ENCODE measurements around the gene PEX11A.

Gene PEX11A

GRCh38 chr15:89654301-89654761 is 36.2 kb downstream of the PEX11A start:
- peak; percentile 58 for DNase-seq

- no peak for DNase-seq
These were observed 37.0 kb downstream of the PEX11A start for GRCh38 chr15:89653578-89653977.

GRCh38 chr15:89652666-89653065 is 37.9 kb downstream of the PEX11A start:
- no peak for DNase-seq

GRCh38 chr15:89652131-89652530 is 38.4 kb downstream of the PEX11A start:
- no peak for DNase-seq

GRCh38 chr15:89649716-89650115 is 40.8 kb downstream of the PEX11A start:
- no peak for DNase-seq

GRCh38 chr15:89649013-89649625 is 41.4 kb downstream of the PEX11A start:
- DNase-seq, result no peak

- DNase-seq, result no peak
These were observed 42.2 kb downstream of the PEX11A start for GRCh38 chr15:89648106-89649012.

- peak; percentile 21 for DNase-seq
These were observed 43.2 kb downstream of the PEX11A start for GRCh38 chr15:89647191-89647851.

GRCh38 chr15:89646416-89647141 is 44.0 kb downstream of the PEX11A start:
- no peak for DNase-seq

- DNase-seq, result no peak
These were observed 44.9 kb downstream of the PEX11A start for GRCh38 chr15:89645680-89646079.

GRCh38 chr15:89642106-89642505 is 48.4 kb downstream of the PEX11A start:
- no peak for DNase-seq

- no peak for DNase-seq
These were observed 49.5 kb downstream of the PEX11A start for GRCh38 chr15:89641053-89641452.

- no peak for DNase-seq
These were observed 50.3 kb downstream of the PEX11A start for GRCh38 chr15:89640245-89640644.

GRCh38 chr15:89633585-89633984 is 57.0 kb downstream of the PEX11A start:
- DNase-seq, result no peak

GRCh38 chr15:89632563-89633430 is 57.8 kb downstream of the PEX11A start:
- no peak for DNase-seq

GRCh38 chr15:89631902-89632264 is 58.7 kb downstream of the PEX11A start:
- DNase-seq, result no peak
